Measurements from ENCODE around the gene PPIA.
"Not testable (repeated sequence)": the region's sequence is repeated elsewhere in the genome, so short reads cannot be mapped to it uniquely, and the experiment has no call there.

Gene PPIA

GRCh38 chr7:44774486-44774885 lies 22.0 kb upstream of the PPIA start:
- not testable (repeated sequence) for H3K36me3 ChIP-seq (ENCODE audit: insufficient read depth, low read length); H3K4me3 ChIP-seq (ENCODE audit: low read length); H3K27me3 ChIP-seq (ENCODE audit: control insufficient read depth, insufficient read depth, low read length); H3K4me2 ChIP-seq (ENCODE audit: low read length); H3K9ac ChIP-seq (ENCODE audit: low read depth, low read length); H3K9me3 ChIP-seq (replicated peaks; ENCODE audit: low read length); H3K4me1 ChIP-seq (ENCODE audit: control insufficient read depth, insufficient read depth, low read length)

DNA sequence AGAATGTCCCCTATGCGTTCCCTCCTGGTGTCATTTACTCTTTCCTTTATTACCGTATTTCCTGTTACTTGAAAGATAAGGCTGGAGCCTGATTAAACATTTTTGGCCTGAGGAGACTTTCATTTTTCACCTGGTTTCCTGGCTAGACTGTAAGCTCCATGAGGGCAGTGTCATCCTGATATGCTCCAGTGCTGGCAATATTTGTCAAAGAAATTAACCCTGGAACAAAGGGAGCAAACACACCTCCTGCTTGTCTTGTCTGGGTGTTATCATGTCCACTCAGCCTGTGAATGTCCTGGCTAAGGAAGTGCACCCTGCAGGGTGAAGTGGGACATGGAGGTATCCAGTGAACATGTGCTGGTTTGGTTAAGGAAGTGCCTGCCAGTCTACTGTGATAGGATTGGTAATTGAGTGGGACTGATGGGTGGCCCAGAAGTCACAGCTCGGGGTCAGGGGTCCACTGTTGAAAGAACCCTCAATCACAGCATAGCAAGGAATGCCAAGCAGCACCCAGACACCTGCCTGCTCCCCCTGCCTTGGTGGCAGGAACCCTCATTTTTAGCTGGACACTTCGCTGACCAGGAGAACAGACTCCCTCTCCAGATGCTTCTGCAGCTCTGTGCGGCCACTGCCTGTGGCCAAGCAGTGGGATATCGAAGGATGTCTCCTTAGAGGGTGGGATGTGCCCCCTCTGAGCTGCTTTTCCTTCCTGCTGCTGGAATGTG lies 20.9 kb upstream of the PPIA start:
- no peaks in the 10 kb centered on the region for H3K9me3 ChIP-seq (replicated peaks; ENCODE audit: low read length)
- no peaks in the 10 kb centered on the region for H3K27me3 ChIP-seq (ENCODE audit: control insufficient read depth, insufficient read depth, low read length)
- H3K4me2 ChIP-seq (ENCODE audit: low read length) = no peak overlapping the region
- no peak overlapping the region for H3K4me3 ChIP-seq (ENCODE audit: low read length)
- no peak overlapping the region for H3K9ac ChIP-seq (ENCODE audit: low read depth, low read length)
- no peaks in the 10 kb centered on the region for H3K4me1 ChIP-seq (ENCODE audit: control insufficient read depth, insufficient read depth, low read length)
- no peaks in the 10 kb centered on the region for H3K36me3 ChIP-seq (ENCODE audit: insufficient read depth, low read length)

DNA sequence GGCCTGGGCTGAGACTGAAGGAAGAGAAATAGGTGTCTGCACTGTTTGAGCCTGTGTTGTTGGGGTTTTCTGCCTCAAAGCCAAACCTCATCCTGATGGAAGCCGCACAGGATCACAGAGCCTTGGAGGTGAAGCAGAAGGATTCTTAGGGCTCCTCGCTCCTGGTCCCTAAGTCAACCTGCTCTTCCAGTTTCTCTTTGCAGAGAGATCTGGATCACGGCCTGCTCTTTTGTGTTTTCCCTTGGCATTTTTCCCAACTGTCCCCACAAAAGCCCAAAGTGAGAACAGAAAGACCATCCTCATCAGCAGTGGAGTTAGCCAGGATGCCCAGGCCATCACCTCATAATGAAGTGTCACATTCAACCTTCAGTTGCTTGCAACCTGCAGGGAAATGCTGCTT lies 20.3 kb upstream of the PPIA start:
- Histone ChIP-seq H3K4me2 (ENCODE audit: low read length) (no peak overlapping the region), H3K9ac (ENCODE audit: low read depth, low read length) (no peak overlapping the region), H3K36me3 (ENCODE audit: insufficient read depth, low read length) (no peaks in the 10 kb centered on the region), H3K27me3 (ENCODE audit: control insufficient read depth, insufficient read depth, low read length) (no peaks in the 10 kb centered on the region), H3K9me3 (replicated peaks; ENCODE audit: low read length) (no peaks in the 10 kb centered on the region), H3K4me1 (ENCODE audit: control insufficient read depth, insufficient read depth, low read length) (no peaks in the 10 kb centered on the region), H3K4me3 (ENCODE audit: low read length) (no peak overlapping the region)

GRCh38 chr7:44782460-44782859 lies 14.0 kb upstream of the PPIA start:
- no peak overlapping the region for H3K4me2 ChIP-seq (ENCODE audit: low read length)
- H3K9me3 ChIP-seq (replicated peaks; ENCODE audit: low read length) = peaks cover 6% of the 10 kb centered on the region
- no peaks in the 10 kb centered on the region for H3K4me1 ChIP-seq (ENCODE audit: control insufficient read depth, insufficient read depth, low read length)
- no peak overlapping the region for H3K9ac ChIP-seq (ENCODE audit: low read depth, low read length)
- H3K4me3 ChIP-seq (ENCODE audit: low read length) = no peak overlapping the region
- H3K27me3 ChIP-seq (ENCODE audit: control insufficient read depth, insufficient read depth, low read length) = no peaks in the 10 kb centered on the region
- H3K36me3 ChIP-seq (ENCODE audit: insufficient read depth, low read length) = no peaks in the 10 kb centered on the region

DNA sequence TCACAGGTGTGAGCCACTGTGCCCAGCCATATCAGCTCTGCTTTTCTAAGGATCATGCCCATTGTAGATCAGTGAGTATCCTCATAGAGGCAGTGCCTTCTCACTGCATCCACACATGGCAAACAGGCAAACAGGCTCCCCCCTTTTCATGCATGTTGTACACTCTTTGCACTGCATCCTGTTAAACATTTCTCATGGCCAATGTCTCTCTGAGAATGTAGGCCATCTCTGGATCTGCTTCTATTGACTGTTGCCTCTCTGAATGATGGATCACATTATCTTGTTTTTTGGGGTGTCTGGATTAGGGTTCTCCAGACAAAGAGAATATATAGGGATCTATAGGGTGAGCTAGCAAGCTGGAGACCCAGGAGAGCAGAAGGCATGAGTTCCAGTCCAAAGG lies 13.1 kb upstream of the PPIA start:
- no peaks in the 10 kb centered on the region for H3K27me3 ChIP-seq (ENCODE audit: control insufficient read depth, insufficient read depth, low read length)
- no peaks in the 10 kb centered on the region for H3K36me3 ChIP-seq (ENCODE audit: insufficient read depth, low read length)
- no peak overlapping the region for H3K4me3 ChIP-seq (ENCODE audit: low read length)
- no peak overlapping the region for H3K9ac ChIP-seq (ENCODE audit: low read depth, low read length)
- H3K4me2 ChIP-seq (ENCODE audit: low read length) = no peak overlapping the region
- no peaks in the 10 kb centered on the region for H3K4me1 ChIP-seq (ENCODE audit: control insufficient read depth, insufficient read depth, low read length)
- H3K9me3 ChIP-seq (replicated peaks; ENCODE audit: low read length) = peaks cover 6% of the 10 kb centered on the region

GRCh38 chr7:44784364-44784763 lies 12.1 kb upstream of the PPIA start:
- H3K27me3 ChIP-seq (ENCODE audit: control insufficient read depth, insufficient read depth, low read length) = no peaks in the 10 kb centered on the region
- no peak overlapping the region for H3K9ac ChIP-seq (ENCODE audit: low read depth, low read length)
- H3K4me2 ChIP-seq (ENCODE audit: low read length) = no peak overlapping the region
- H3K4me1 ChIP-seq (ENCODE audit: control insufficient read depth, insufficient read depth, low read length) = no peaks in the 10 kb centered on the region
- H3K4me3 ChIP-seq (ENCODE audit: low read length) = no peak overlapping the region
- H3K9me3 ChIP-seq (replicated peaks; ENCODE audit: low read length) = peaks cover 6% of the 10 kb centered on the region
- no peaks in the 10 kb centered on the region for H3K36me3 ChIP-seq (ENCODE audit: insufficient read depth, low read length)

DNA sequence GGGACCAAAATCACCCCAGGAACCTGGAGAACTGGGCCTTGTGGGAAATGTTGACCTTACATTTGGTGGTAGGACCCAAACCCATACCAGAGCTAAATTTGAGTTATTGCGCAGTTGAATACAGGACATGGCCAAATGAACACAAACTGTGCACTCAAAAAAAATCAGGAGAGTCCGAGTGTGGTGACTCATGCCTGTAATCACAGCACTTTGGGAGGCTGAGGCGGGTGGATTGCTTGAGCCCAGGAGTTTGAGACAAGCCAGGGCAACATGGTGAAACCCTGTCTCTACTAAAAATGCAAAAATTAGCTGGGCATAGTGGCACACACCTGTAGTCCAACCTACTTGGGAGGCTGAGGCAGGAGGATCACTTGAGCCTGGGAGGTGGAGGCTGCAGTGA lies 11.3 kb upstream of the PPIA start:
- H3K27me3 ChIP-seq (ENCODE audit: control insufficient read depth, insufficient read depth, low read length); H3K4me2 ChIP-seq (ENCODE audit: low read length); H3K36me3 ChIP-seq (ENCODE audit: insufficient read depth, low read length); H3K4me3 ChIP-seq (ENCODE audit: low read length); H3K9me3 ChIP-seq (replicated peaks; ENCODE audit: low read length); H3K4me1 ChIP-seq (ENCODE audit: control insufficient read depth, insufficient read depth, low read length); H3K9ac ChIP-seq (ENCODE audit: low read depth, low read length): not testable (repeated sequence)

DNA sequence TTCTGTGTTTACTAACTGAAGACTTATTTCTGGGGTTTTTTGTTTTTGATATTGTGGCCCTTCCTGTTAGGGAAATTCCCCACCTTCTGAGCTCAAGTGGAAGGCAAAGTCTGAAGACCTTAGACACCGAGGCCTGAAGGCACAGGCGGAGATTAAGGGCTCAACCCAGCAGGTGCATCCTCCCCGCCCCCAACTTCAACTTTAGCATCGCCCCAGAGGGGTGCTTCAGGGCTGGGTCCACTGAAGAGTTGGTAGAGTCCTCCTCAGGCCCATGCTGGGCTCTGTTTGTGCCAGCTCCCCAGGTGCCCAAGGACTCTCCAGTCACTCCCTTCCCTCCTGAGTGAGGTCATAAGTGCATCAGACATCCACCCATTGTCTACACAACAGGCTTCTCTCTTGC lies 9.4 kb upstream of the PPIA start:
- Histone ChIP-seq H3K4me3 (ENCODE audit: low read length) (no peak overlapping the region), H3K4me2 (ENCODE audit: low read length) (no peak overlapping the region), H3K36me3 (ENCODE audit: insufficient read depth, low read length) (no peaks in the 10 kb centered on the region), H3K4me1 (ENCODE audit: control insufficient read depth, insufficient read depth, low read length) (peaks cover 3% of the 10 kb centered on the region), H3K27me3 (ENCODE audit: control insufficient read depth, insufficient read depth, low read length) (no peaks in the 10 kb centered on the region), H3K9me3 (replicated peaks; ENCODE audit: low read length) (peaks cover 6% of the 10 kb centered on the region), H3K9ac (ENCODE audit: low read depth, low read length) (no peak overlapping the region)

- Histone ChIP-seq H3K9ac (ENCODE audit: low read depth, low read length) (no peak overlapping the region), H3K36me3 (ENCODE audit: insufficient read depth, low read length) (no peaks in the 10 kb centered on the region), H3K4me2 (ENCODE audit: low read length) (no peak overlapping the region), H3K4me1 (ENCODE audit: control insufficient read depth, insufficient read depth, low read length) (peaks cover 3% of the 10 kb centered on the region), H3K9me3 (replicated peaks; ENCODE audit: low read length) (peaks cover 6% of the 10 kb centered on the region), H3K4me3 (ENCODE audit: low read length) (no peak overlapping the region), H3K27me3 (ENCODE audit: control insufficient read depth, insufficient read depth, low read length) (no peaks in the 10 kb centered on the region)
Observed at GRCh38 chr7:44787762-44788161, 8.7 kb upstream of the PPIA start.

- peaks cover 3% of the 10 kb centered on the region for H3K4me1 ChIP-seq (ENCODE audit: control insufficient read depth, insufficient read depth, low read length)
- no peak overlapping the region for H3K4me3 ChIP-seq (ENCODE audit: low read length)
- H3K4me2 ChIP-seq (ENCODE audit: low read length) = no peak overlapping the region
- H3K9ac ChIP-seq (ENCODE audit: low read depth, low read length) = no peak overlapping the region
- H3K27me3 ChIP-seq (ENCODE audit: control insufficient read depth, insufficient read depth, low read length) = no peaks in the 10 kb centered on the region
- no peaks in the 10 kb centered on the region for H3K36me3 ChIP-seq (ENCODE audit: insufficient read depth, low read length)
- no peaks in the 10 kb centered on the region for H3K9me3 ChIP-seq (replicated peaks; ENCODE audit: low read length)
Observed at GRCh38 chr7:44789990-44790389, 6.5 kb upstream of the PPIA start.

DNA sequence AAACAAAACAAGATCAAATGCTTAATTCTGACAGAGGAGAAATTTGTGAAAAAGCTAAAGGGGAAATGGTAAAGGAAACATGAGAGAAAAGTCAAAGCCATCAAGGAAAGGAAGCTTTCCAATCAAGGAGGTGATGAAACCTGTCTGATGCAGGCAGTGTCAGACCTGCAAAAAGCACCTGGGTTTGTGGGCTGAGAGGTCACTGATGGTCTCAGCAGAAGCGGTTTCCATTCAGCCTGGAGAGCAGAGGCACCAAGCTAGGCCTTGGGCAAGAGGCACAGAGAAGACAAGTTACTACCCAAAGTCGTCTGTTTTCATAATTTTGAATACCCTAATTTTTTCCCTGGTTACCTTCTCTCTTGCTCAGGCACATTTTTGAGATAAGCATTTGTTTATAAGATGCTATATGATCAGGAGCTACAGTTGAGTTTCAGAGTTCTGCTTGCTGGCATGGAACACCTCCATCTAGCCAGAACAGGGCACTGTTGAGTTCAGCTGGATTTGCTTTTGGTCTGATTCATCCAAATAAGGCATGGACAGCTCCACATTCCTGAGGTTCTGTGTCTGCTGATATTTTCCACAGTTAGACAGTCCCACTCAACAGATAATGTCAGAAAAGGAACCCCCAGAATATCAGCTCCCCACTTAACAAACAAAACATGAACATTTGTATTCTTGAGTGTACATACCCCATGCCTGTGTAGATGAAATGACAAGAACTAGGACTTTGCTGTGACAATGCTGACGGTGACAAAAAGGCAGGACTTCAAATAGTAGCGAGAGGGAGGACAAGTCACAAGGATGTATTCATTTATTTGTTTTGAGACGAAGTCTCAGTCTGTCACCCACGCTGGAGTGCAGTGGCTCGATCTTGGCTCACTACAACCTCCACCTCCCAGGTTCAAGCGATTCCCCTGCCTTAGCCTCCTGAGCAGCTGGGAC lies 4.9 kb upstream of the PPIA start:
- H3K27me3 ChIP-seq (ENCODE audit: control insufficient read depth, insufficient read depth, low read length) = no peaks in the 10 kb centered on the region
- no peak overlapping the region for H3K4me3 ChIP-seq (ENCODE audit: low read length)

DNA sequence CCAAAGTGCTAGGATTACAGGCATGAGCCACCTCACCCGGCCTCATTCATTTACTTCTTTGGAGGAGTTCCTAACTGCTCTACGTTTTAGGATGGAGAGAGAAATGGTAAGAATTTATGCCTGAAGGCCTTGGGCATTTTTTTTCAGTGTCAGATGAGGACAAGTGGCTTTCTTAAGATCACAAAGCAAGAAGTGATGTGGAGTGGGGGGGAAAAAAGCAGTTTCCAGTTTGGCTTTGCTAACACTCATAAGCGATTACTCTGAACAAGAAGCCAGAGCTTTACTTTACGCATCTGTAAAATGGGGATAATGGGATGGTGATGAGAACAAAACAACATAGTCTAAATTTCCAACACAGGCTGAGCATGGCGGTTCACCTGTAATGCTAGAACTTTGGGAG lies 2.6 kb upstream of the PPIA start:
- Histone ChIP-seq H3K27me3 (ENCODE audit: control insufficient read depth, insufficient read depth, low read length) (no peaks in the 10 kb centered on the region), H3K4me1 (ENCODE audit: control insufficient read depth, insufficient read depth, low read length) (peaks cover 6% of the 10 kb centered on the region), H3K9me3 (replicated peaks; ENCODE audit: low read length) (no peaks in the 10 kb centered on the region), H3K36me3 (ENCODE audit: insufficient read depth, low read length) (peaks cover 8% of the 10 kb centered on the region), H3K9ac (ENCODE audit: low read depth, low read length) (no peak overlapping the region), H3K4me3 (ENCODE audit: low read length) (no peak overlapping the region), H3K4me2 (ENCODE audit: low read length) (no peak overlapping the region)

More for the DNA sequence above, 4.9 kb upstream of the PPIA start:
- Histone ChIP-seq H3K9me3 (replicated peaks; ENCODE audit: low read length) (no peaks in the 10 kb centered on the region), H3K9ac (ENCODE audit: low read depth, low read length) (no peak overlapping the region), H3K36me3 (ENCODE audit: insufficient read depth, low read length) (no peaks in the 10 kb centered on the region), H3K4me1 (ENCODE audit: control insufficient read depth, insufficient read depth, low read length) (peaks cover 3% of the 10 kb centered on the region), H3K4me2 (ENCODE audit: low read length) (no peak overlapping the region)
